Type B pancreatic cell (in vitro differentiated cells): ENCODE results near the gene RNF169. TPM values are rescaled to one million over a fixed set of nuclear protein-coding genes. Genes with fewer than 3 reads are reported as not detected.
"Not testable (repeated sequence)": the region's sequence is repeated elsewhere in the genome, so short reads cannot be mapped to it uniquely, and the experiment has no call there.

Experiments used
- DNase-seq: peaks from one replicate; pipeline ENCODE4 v3.0.0; 2021; ENCODE audit warnings: mixed read lengths; ENCODE audit not compliant: unreplicated experiment; ENCODE audit errors: extremely low spot score
- H3K27ac Mint-ChIP-seq: 2 replicates; pipeline ENCODE4 v1.8.0; 2021; ENCODE audit warnings: mild to moderate bottlenecking, mixed read lengths
- H3K27me3 Mint-ChIP-seq: 2 replicates; pipeline ENCODE4 v1.8.0; 2021; ENCODE audit warnings: mixed read lengths
- H3K36me3 Mint-ChIP-seq: 2 replicates; pipeline ENCODE4 v1.8.0; 2021; ENCODE audit warnings: mixed read lengths
- H3K4me1 Mint-ChIP-seq: one replicate; pipeline ENCODE4 v1.8.0; 2021; ENCODE audit warnings: mixed read lengths; ENCODE audit not compliant: unreplicated experiment
- H3K4me3 Mint-ChIP-seq: 2 replicates; pipeline ENCODE4 v1.8.0; 2021; ENCODE audit warnings: mild to moderate bottlenecking, mixed read lengths
- H3K9me3 Mint-ChIP-seq: 2 replicates; pipeline ENCODE4 v1.8.0; 2021; ENCODE audit warnings: mixed read lengths
- total RNA-seq: library from RNA; stranded (reverse); gene quantifications from 2 replicates; pipeline ENCODE4 v1.2.1, GENCODE V29; 2021; ENCODE audit warnings: low replicate concordance
- TF ChIP-seq, protein P1 (sequence below): fragments of 200-600 bp; sonication (generic); conservative IDR thresholded peaks from 2 replicates; pipeline ENCODE4 v1.5.0; 2021; ENCODE audit warnings: antibody characterized with exemption, mild to moderate bottlenecking

RNF169 gene
- total RNA-seq, 1 donor from 2014 or later: 18.8 TPM

DNA sequence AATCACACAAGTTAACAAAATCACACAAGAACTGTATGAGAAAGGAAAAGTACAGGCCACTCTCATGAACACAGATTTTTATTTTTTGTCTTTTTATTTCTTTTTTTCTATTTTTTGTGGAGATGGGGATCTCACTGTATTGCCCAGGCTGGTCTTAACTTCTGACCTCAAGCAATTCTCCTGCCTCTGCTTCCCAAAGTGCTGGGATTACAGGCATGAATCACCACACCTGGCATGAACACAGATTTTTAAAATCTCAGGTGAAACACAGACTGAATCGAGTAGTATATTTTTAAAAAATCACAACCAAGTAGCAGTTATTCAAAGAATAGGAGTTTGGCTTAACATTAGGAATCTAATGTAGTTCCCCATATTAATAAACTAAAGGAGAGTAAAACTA lies 18.3 kb downstream of the RNF169 start:
- H3K27me3 Mint-ChIP-seq: no peaks in the 10 kb centered on the region
- TF ChIP-seq, protein P1, sequence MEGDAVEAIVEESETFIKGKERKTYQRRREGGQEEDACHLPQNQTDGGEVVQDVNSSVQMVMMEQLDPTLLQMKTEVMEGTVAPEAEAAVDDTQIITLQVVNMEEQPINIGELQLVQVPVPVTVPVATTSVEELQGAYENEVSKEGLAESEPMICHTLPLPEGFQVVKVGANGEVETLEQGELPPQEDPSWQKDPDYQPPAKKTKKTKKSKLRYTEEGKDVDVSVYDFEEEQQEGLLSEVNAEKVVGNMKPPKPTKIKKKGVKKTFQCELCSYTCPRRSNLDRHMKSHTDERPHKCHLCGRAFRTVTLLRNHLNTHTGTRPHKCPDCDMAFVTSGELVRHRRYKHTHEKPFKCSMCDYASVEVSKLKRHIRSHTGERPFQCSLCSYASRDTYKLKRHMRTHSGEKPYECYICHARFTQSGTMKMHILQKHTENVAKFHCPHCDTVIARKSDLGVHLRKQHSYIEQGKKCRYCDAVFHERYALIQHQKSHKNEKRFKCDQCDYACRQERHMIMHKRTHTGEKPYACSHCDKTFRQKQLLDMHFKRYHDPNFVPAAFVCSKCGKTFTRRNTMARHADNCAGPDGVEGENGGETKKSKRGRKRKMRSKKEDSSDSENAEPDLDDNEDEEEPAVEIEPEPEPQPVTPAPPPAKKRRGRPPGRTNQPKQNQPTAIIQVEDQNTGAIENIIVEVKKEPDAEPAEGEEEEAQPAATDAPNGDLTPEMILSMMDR: no peak

DNA sequence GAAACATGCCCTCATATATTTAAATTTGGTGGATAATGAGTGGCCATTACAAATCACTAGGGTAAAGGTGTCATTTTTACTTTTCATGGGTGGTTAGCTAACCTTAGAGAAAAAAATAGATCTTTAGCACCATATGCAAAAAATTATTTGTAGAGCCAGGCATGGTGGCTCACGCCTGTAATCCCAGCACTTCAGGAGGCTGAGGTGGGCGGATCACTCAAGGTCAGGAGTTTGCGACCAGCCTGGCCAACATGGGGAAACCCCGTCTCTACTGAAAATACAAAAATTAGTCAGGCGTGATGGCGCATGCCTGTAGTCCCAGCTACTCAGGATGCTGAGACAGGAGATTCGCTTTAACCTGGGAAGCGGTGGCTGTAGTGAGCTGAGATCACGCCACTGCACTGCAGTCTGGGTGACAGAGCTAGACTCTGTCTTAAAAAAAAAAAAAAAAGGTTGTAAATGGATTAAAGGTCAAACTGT lies 19.6 kb downstream of the RNF169 start:
- DNase-seq, H3K36me3 Mint-ChIP-seq, H3K4me3 Mint-ChIP-seq, H3K4me1 Mint-ChIP-seq, H3K27me3 Mint-ChIP-seq, H3K9me3 Mint-ChIP-seq, H3K27ac Mint-ChIP-seq: not testable (repeated sequence)

More for the DNA sequence above, 18.3 kb downstream of the RNF169 start:
- Mint-ChIP-seq H3K4me3 (no peak overlapping the region), H3K4me1 (no peaks in the 10 kb centered on the region), H3K36me3 (peaks cover 17% of the 10 kb centered on the region), H3K27ac (no peak overlapping the region), H3K9me3 (peaks cover 8% of the 10 kb centered on the region)
- no peak for DNase-seq

DNA sequence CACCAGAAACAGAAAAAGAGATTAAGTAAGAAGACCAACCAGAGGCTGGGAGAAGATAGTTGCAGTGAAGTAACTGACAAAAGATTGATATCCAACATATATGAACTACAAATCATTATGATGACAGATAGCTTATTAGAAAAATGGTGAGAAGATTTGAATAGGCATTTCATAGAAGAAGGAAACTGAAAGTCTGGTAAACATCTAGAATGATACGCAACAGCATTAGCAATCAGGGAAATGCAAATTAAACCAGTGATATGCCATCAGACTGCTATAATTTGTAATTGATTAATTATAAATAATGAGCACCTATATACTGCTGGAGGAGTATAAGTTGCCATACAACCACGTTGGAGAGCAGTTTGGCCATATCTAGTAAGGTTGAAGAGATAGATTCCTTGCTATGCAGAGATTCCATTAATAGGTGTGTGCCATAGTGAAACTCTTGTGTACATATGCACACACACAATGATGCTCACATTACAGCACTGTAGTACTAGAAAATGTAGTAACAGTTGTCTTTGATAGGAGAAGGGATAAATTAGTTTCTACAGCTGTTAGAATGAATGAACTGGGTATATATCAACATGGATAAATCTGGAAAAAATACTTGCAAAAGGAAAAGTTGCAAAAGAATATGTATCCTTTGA lies 20.5 kb downstream of the RNF169 start:
- TF ChIP-seq, protein P1: no peak
- Mint-ChIP-seq H3K27me3 (no peaks in the 10 kb centered on the region), H3K27ac (no peak overlapping the region), H3K9me3 (no peaks in the 10 kb centered on the region), H3K36me3 (no peaks in the 10 kb centered on the region), H3K4me3 (no peak overlapping the region), H3K4me1 (peaks cover 4% of the 10 kb centered on the region)
- no peak for DNase-seq

GRCh38 chr11:74770456-74770855 lies 21.8 kb downstream of the RNF169 start:
- Mint-ChIP-seq H3K27me3 (no peaks in the 10 kb centered on the region), H3K4me1 (peaks cover 11% of the 10 kb centered on the region), H3K36me3 (no peaks in the 10 kb centered on the region), H3K27ac (no peak overlapping the region), H3K9me3 (no peaks in the 10 kb centered on the region), H3K4me3 (no peak overlapping the region)
- DNase-seq: no peak
- TF ChIP-seq, protein P1: no peak

DNA sequence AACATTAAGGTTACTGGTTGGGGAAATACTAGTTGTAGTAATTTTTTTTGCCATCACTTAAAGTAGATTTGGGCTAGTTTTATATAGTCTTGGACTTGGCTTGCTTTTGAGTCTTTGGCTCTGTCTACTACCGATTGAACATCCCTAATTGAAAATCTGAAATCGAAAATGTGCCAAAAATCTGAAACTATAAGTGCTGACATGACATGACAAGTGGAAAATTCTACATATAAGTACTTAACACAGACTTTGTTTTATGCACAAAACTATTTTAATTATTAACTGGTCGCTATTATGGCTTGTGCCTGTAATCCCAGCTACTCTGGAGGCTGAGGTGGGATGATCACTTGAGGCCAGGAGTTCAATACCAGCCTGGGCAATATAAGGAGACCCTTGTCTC lies 22.5 kb downstream of the RNF169 start:
- H3K27ac Mint-ChIP-seq: no peak overlapping the region
- H3K36me3 Mint-ChIP-seq: no peaks in the 10 kb centered on the region
- H3K27me3 Mint-ChIP-seq: no peaks in the 10 kb centered on the region
- peaks cover 11% of the 10 kb centered on the region for H3K4me1 Mint-ChIP-seq
- TF ChIP-seq, protein P1: no peak
- no peak overlapping the region for H3K4me3 Mint-ChIP-seq
- no peaks in the 10 kb centered on the region for H3K9me3 Mint-ChIP-seq
- no peak for DNase-seq

GRCh38 chr11:74773476-74773875 lies 24.8 kb downstream of the RNF169 start:
- Mint-ChIP-seq H3K4me1 (peaks cover 17% of the 10 kb centered on the region), H3K36me3 (peaks cover 4% of the 10 kb centered on the region), H3K27ac (no peak overlapping the region), H3K4me3 (no peak overlapping the region), H3K27me3 (no peaks in the 10 kb centered on the region), H3K9me3 (no peaks in the 10 kb centered on the region)
- TF ChIP-seq, protein P1: no peak
- no peak for DNase-seq
